ENCODE data around the gene RNF41.

DNA sequence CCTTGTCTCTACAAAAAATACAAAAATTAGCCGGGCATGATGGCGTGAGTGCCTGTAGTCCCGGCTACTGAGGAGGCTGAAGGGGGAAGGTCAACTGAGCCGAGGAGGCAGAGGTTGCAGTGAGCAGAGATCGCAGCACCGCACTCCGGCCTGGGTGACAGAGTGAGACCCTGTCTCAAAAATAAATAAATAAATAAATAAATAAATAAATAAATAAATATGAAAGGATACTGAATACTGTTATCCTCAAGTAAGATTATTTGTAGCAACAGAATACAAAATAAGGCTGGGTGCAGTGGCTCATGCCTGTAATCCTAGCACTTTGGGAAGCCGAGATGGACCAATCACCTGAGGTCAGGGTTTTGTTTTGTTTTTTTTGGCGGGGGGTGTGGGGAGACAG, 1.9 kb downstream of the RNF41 start:
- TF ChIP-seq, protein P1, sequence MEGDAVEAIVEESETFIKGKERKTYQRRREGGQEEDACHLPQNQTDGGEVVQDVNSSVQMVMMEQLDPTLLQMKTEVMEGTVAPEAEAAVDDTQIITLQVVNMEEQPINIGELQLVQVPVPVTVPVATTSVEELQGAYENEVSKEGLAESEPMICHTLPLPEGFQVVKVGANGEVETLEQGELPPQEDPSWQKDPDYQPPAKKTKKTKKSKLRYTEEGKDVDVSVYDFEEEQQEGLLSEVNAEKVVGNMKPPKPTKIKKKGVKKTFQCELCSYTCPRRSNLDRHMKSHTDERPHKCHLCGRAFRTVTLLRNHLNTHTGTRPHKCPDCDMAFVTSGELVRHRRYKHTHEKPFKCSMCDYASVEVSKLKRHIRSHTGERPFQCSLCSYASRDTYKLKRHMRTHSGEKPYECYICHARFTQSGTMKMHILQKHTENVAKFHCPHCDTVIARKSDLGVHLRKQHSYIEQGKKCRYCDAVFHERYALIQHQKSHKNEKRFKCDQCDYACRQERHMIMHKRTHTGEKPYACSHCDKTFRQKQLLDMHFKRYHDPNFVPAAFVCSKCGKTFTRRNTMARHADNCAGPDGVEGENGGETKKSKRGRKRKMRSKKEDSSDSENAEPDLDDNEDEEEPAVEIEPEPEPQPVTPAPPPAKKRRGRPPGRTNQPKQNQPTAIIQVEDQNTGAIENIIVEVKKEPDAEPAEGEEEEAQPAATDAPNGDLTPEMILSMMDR (IDR thresholded peaks at IDR 0.05) = no peak
- no peak for TF ChIP-seq POLR2A (IDR thresholded peaks at IDR 0.05)

Measured in tibial nerve (tissue), 3 donors.